Lower leg skin (tissue), 3 donors: ENCODE measurements around the gene STAB1.

ENCODE experiments used
- POLR2A ChIP-seq, 2 donors: fragments of 450-650 bp; IDR thresholded peaks; one replicate each; pipeline ENCODE4 v1.6.1; 2016 to 2017; ENCODE audit warnings: antibody characterized with exemption in 2 of 2, mild to moderate bottlenecking in 1 of 2, moderate library complexity in 1 of 2
- TF ChIP-seq, protein P1 (sequence below), 3 donors: fragments of 450-650 bp; IDR thresholded peaks; one replicate each; pipeline ENCODE4 v1.5.1; 2016; ENCODE audit warnings: antibody characterized with exemption in 3 of 3, mild to moderate bottlenecking in 3 of 3, moderate library complexity in 2 of 3

- TF ChIP-seq, protein P1, sequence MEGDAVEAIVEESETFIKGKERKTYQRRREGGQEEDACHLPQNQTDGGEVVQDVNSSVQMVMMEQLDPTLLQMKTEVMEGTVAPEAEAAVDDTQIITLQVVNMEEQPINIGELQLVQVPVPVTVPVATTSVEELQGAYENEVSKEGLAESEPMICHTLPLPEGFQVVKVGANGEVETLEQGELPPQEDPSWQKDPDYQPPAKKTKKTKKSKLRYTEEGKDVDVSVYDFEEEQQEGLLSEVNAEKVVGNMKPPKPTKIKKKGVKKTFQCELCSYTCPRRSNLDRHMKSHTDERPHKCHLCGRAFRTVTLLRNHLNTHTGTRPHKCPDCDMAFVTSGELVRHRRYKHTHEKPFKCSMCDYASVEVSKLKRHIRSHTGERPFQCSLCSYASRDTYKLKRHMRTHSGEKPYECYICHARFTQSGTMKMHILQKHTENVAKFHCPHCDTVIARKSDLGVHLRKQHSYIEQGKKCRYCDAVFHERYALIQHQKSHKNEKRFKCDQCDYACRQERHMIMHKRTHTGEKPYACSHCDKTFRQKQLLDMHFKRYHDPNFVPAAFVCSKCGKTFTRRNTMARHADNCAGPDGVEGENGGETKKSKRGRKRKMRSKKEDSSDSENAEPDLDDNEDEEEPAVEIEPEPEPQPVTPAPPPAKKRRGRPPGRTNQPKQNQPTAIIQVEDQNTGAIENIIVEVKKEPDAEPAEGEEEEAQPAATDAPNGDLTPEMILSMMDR (IDR thresholded peaks at IDR 0.05): no peak
- no peak for TF ChIP-seq POLR2A (IDR thresholded peaks at IDR 0.05)
Observed at GRCh38 chr3:52494886-52495495, at the start of gene STAB1.
